NCI-H748 (cell line): ENCODE results near the gene THRB.

Experiments used
- DNase-seq: peaks from one replicate; lab custom pipeline; 2025; ENCODE audit not compliant: unreplicated experiment; lab: John Stamatoyannopoulos, UW

The THRB gene

GRCh38 chr3:24385012-24385615 lies 109.5 kb downstream of the THRB start:
- no peak for DNase-seq

- no peak for DNase-seq
These were observed 112.0 kb downstream of the THRB start for GRCh38 chr3:24382647-24383046.

GRCh38 chr3:24379936-24380335 lies 114.7 kb downstream of the THRB start:
- no peak for DNase-seq

- DNase-seq = no peak
These were observed 116.3 kb downstream of the THRB start for GRCh38 chr3:24378313-24378712.

GRCh38 chr3:24377218-24377993 lies 117.2 kb downstream of the THRB start:
- DNase-seq = no peak

- no peak for DNase-seq
These were observed 118.7 kb downstream of the THRB start for GRCh38 chr3:24375947-24376384.

GRCh38 chr3:24374801-24375200 lies 119.8 kb downstream of the THRB start:
- DNase-seq = no peak

- peak; percentile 18 for DNase-seq
These were observed 121.3 kb downstream of the THRB start for GRCh38 chr3:24373198-24373959.

- DNase-seq = no peak
These were observed 122.0 kb downstream of the THRB start for GRCh38 chr3:24372559-24373197.

- DNase-seq = no peak
These were observed 124.1 kb downstream of the THRB start for GRCh38 chr3:24370352-24371090.

- DNase-seq = no peak
These were observed 126.0 kb downstream of the THRB start for GRCh38 chr3:24368605-24369004.

- no peak for DNase-seq
These were observed 126.9 kb downstream of the THRB start for GRCh38 chr3:24367664-24368264.

GRCh38 chr3:24367216-24367615 lies 127.4 kb downstream of the THRB start:
- DNase-seq = no peak

GRCh38 chr3:24365168-24365567 lies 129.5 kb downstream of the THRB start:
- DNase-seq = no peak

GRCh38 chr3:24364359-24364758 lies 130.3 kb downstream of the THRB start:
- DNase-seq = no peak

GRCh38 chr3:24363242-24363641 lies 131.4 kb downstream of the THRB start:
- DNase-seq = no peak

GRCh38 chr3:24361623-24362022 lies 133.0 kb downstream of the THRB start:
- no peak for DNase-seq

- DNase-seq = no peak
These were observed 133.7 kb downstream of the THRB start for GRCh38 chr3:24360957-24361356.

- DNase-seq = no peak
These were observed 134.8 kb downstream of the THRB start for GRCh38 chr3:24359645-24360462.

GRCh38 chr3:24359102-24359501 lies 135.5 kb downstream of the THRB start:
- DNase-seq = no peak
